Memory B cell (primary cell): ENCODE measurements around the gene SGTA.

Experiments
- ATAC-seq: fragments of 150-1000 bp; cut with Tn5 transposase; 2 replicates; pipeline ENCODE4 v1.10.0; 2021; ENCODE audit warnings: low read depth, mild to moderate bottlenecking, moderate library complexity
- DNase-seq, 2 donors: peaks; one replicate each; pipeline ENCODE4 v3.0.0; 2022; ENCODE audit warnings: low spot score in 2 of 2
- H3K27ac Mint-ChIP-seq: one replicate; pipeline ENCODE4 v1.8.0; 2022; ENCODE audit warnings: mild to moderate bottlenecking, moderate library complexity, mixed read lengths
- H3K27me3 Mint-ChIP-seq: one replicate; pipeline ENCODE4 v1.8.0; 2022; ENCODE audit warnings: mixed read lengths
- H3K36me3 Mint-ChIP-seq: one replicate; pipeline ENCODE4 v1.8.0; 2022; ENCODE audit warnings: mild to moderate bottlenecking, mixed read lengths
- H3K4me1 Mint-ChIP-seq: one replicate; pipeline ENCODE4 v1.8.0; 2022; ENCODE audit warnings: mixed read lengths
- H3K4me3 Mint-ChIP-seq: one replicate; pipeline ENCODE4 v1.8.0; 2022; ENCODE audit warnings: mild to moderate bottlenecking, moderate library complexity, mixed read lengths
- H3K9me3 Mint-ChIP-seq: one replicate; pipeline ENCODE4 v1.8.0; 2022; ENCODE audit warnings: mixed read lengths

The SGTA gene

GRCh38 chr19:2805261-2805900, 22.3 kb upstream of the SGTA start:
- no peaks in the 10 kb centered on the region for H3K27me3 Mint-ChIP-seq
- H3K4me1 Mint-ChIP-seq, result peaks cover 7% of the 10 kb centered on the region
- no peak for DNase-seq
- peaks cover 24% of the 10 kb centered on the region for H3K36me3 Mint-ChIP-seq
- H3K9me3 Mint-ChIP-seq, result no peaks in the 10 kb centered on the region
- ATAC-seq, result no peak
- no peak overlapping the region for H3K4me3 Mint-ChIP-seq
- H3K27ac Mint-ChIP-seq, result no peak overlapping the region

- Mint-ChIP-seq H3K27ac (no peak overlapping the region), H3K4me1 (peaks cover 7% of the 10 kb centered on the region), H3K4me3 (no peak overlapping the region), H3K27me3 (no peaks in the 10 kb centered on the region), H3K9me3 (no peaks in the 10 kb centered on the region), H3K36me3 (peaks cover 24% of the 10 kb centered on the region)
- ATAC-seq (no peak), DNase-seq (no peak)
These were observed 21.3 kb upstream of the SGTA start for GRCh38 chr19:2804156-2805004.

DNA sequence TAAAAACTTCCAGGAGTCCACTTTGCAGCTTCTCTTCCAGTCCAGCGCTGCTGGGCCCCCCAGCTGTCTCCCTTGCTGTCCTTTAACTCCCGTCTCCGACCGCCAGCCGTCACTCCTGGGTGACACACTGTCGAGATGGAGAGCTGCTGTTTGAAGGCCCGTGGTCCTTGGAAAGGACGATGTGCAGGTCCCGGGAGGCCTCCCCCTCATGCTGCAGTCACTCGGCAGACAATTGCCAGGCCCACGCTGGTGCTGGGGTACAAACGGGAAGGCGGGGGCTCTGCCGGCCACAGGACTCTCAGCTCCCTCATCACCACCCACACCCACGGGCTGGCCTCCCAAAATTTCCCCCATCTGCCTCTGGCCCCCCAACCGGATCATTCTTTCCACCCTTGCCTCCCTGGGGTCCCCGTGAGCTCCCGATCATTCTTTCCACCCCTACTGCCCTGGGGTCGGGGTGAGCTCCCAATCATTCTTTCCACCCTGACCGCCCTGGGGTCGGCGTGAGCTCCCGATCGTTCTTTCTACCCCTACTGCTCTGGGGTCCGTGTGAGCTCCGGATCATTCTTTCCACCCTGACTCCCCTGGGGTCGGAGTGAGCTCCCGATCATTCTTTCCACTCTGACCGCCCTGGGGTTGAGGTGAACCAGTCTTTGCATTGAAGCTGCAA, 20.5 kb upstream of the SGTA start:
- Mint-ChIP-seq H3K27me3 (no peaks in the 10 kb centered on the region), H3K27ac (no peak overlapping the region), H3K9me3 (no peaks in the 10 kb centered on the region), H3K36me3 (peaks cover 20% of the 10 kb centered on the region), H3K4me1 (peaks cover 7% of the 10 kb centered on the region), H3K4me3 (no peak overlapping the region)
- DNase-seq (no peak), ATAC-seq (no peak)

DNA sequence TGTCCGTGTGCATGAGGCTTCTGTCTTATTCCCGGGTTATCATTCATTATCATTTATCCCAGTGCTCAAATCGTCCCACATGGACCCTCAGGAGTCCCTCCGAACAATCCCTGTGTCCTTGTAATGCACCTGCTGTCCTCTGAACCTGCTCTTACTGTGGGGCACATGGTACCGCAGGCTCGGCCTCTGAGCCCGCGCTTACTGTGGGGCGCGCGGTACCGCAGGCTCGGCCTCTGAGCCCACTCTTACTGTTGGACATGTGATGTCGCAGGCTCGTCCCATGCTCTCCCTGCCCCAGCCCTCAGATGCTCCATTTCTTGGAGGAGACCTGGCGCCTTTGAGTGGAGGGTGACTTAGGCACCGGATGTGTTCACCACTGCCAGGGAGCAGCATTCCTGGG, 19.8 kb upstream of the SGTA start:
- H3K36me3 Mint-ChIP-seq, result peaks cover 20% of the 10 kb centered on the region
- H3K27ac Mint-ChIP-seq, result peak overlapping the region; percentile 3
- no peaks in the 10 kb centered on the region for H3K9me3 Mint-ChIP-seq
- DNase-seq, result no peak
- peaks cover 7% of the 10 kb centered on the region for H3K4me1 Mint-ChIP-seq
- H3K4me3 Mint-ChIP-seq, result no peak overlapping the region
- ATAC-seq, result no peak
- H3K27me3 Mint-ChIP-seq, result no peaks in the 10 kb centered on the region

GRCh38 chr19:2800506-2800905, 17.4 kb upstream of the SGTA start:
- DNase-seq, result no peak
- H3K4me1 Mint-ChIP-seq, result peaks cover 7% of the 10 kb centered on the region
- H3K36me3 Mint-ChIP-seq, result peaks cover 21% of the 10 kb centered on the region
- no peaks in the 10 kb centered on the region for H3K9me3 Mint-ChIP-seq
- no peak overlapping the region for H3K4me3 Mint-ChIP-seq
- no peak for ATAC-seq
- no peak overlapping the region for H3K27ac Mint-ChIP-seq
- no peaks in the 10 kb centered on the region for H3K27me3 Mint-ChIP-seq

GRCh38 chr19:2799273-2800020, 16.4 kb upstream of the SGTA start:
- H3K9me3 Mint-ChIP-seq, result no peaks in the 10 kb centered on the region
- DNase-seq, result no peak
- no peak overlapping the region for H3K4me3 Mint-ChIP-seq
- ATAC-seq, result no peak
- peaks cover 7% of the 10 kb centered on the region for H3K4me1 Mint-ChIP-seq
- H3K27me3 Mint-ChIP-seq, result no peaks in the 10 kb centered on the region
- H3K27ac Mint-ChIP-seq, result no peak overlapping the region
- peaks cover 22% of the 10 kb centered on the region for H3K36me3 Mint-ChIP-seq

DNA sequence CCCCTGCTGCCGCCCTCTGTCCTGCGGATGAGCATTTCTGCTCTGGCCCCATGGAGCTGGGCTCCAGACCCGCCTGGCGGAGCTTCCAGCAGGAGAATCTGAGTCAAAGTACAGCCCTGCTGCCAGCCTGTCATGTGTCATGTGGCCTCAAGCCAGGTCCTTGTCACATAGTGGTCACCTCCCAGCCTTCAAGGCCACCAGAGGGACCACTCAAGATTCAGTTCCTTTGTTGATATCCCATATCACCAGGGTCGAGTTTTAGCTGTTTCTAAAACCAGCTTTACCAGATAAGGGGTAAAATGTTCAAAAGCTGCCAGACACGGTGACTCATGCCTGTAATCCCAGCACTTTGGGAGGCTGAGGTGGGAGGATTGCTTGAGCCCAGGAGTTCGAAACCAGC, 15.7 kb upstream of the SGTA start:
- ATAC-seq (no peak), DNase-seq (no peak)
- Mint-ChIP-seq H3K4me3 (no peak overlapping the region), H3K27ac (no peak overlapping the region), H3K36me3 (peaks cover 18% of the 10 kb centered on the region), H3K27me3 (no peaks in the 10 kb centered on the region), H3K9me3 (no peaks in the 10 kb centered on the region), H3K4me1 (peaks cover 7% of the 10 kb centered on the region)

GRCh38 chr19:2798158-2798685, 15.1 kb upstream of the SGTA start:
- DNase-seq, result no peak
- no peaks in the 10 kb centered on the region for H3K27me3 Mint-ChIP-seq
- H3K36me3 Mint-ChIP-seq, result peaks cover 18% of the 10 kb centered on the region
- H3K27ac Mint-ChIP-seq, result no peak overlapping the region
- H3K4me3 Mint-ChIP-seq, result no peak overlapping the region
- H3K4me1 Mint-ChIP-seq, result peaks cover 7% of the 10 kb centered on the region
- no peaks in the 10 kb centered on the region for H3K9me3 Mint-ChIP-seq
- no peak for ATAC-seq

- H3K4me1 Mint-ChIP-seq, result peaks cover 3% of the 10 kb centered on the region
- H3K27me3 Mint-ChIP-seq, result no peaks in the 10 kb centered on the region
- no peak for DNase-seq
- H3K36me3 Mint-ChIP-seq, result peaks cover 12% of the 10 kb centered on the region
- H3K27ac Mint-ChIP-seq, result no peak overlapping the region
- no peak overlapping the region for H3K4me3 Mint-ChIP-seq
- H3K9me3 Mint-ChIP-seq, result no peaks in the 10 kb centered on the region
- ATAC-seq, result no peak
These were observed 14.2 kb upstream of the SGTA start for GRCh38 chr19:2797280-2797679.

- H3K9me3 Mint-ChIP-seq, result no peaks in the 10 kb centered on the region
- H3K27me3 Mint-ChIP-seq, result no peaks in the 10 kb centered on the region
- no peak overlapping the region for H3K4me3 Mint-ChIP-seq
- no peak for ATAC-seq
- peaks cover 12% of the 10 kb centered on the region for H3K36me3 Mint-ChIP-seq
- peaks cover under 1% of the 10 kb centered on the region for H3K4me1 Mint-ChIP-seq
- H3K27ac Mint-ChIP-seq, result no peak overlapping the region
- DNase-seq, result no peak
These were observed 13.7 kb upstream of the SGTA start for GRCh38 chr19:2796659-2797266.

- no peaks in the 10 kb centered on the region for H3K9me3 Mint-ChIP-seq
- no peak overlapping the region for H3K27ac Mint-ChIP-seq
- H3K4me3 Mint-ChIP-seq, result no peak overlapping the region
- DNase-seq (no peak), ATAC-seq (no peak)
- H3K36me3 Mint-ChIP-seq, result peaks cover 11% of the 10 kb centered on the region
- H3K4me1 Mint-ChIP-seq, result no peaks in the 10 kb centered on the region
- H3K27me3 Mint-ChIP-seq, result no peaks in the 10 kb centered on the region
These were observed 13.0 kb upstream of the SGTA start for GRCh38 chr19:2795827-2796658.

DNA sequence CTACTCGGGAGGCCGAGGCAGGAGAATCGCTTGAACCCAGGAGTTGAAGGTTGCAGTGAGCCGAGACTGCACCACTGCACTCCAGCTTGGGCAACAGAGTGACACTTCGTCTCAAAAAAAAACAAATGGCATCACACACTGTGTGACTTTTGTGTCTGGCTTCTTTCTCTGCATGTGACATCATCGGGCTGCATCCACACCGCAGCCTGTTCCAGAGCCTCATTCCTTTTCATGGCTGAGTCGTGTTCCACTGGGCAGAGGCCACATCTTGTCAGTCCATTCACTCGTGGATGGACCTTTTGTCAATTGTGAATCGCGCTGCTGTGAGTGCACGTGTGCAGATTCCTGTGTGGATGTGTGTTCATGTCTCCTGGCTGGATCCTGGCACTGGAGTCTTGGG, 10.5 kb upstream of the SGTA start:
- DNase-seq (no peak), ATAC-seq (no peak)
- Mint-ChIP-seq H3K4me3 (no peak overlapping the region), H3K27ac (no peak overlapping the region), H3K9me3 (no peaks in the 10 kb centered on the region), H3K36me3 (peaks cover 9% of the 10 kb centered on the region), H3K4me1 (peaks cover 10% of the 10 kb centered on the region), H3K27me3 (no peaks in the 10 kb centered on the region)

GRCh38 chr19:2793126-2793525, 10.1 kb upstream of the SGTA start:
- H3K9me3 Mint-ChIP-seq, result no peaks in the 10 kb centered on the region
- H3K27ac Mint-ChIP-seq, result no peak overlapping the region
- peaks cover 10% of the 10 kb centered on the region for H3K4me1 Mint-ChIP-seq
- H3K36me3 Mint-ChIP-seq, result peaks cover 9% of the 10 kb centered on the region
- H3K4me3 Mint-ChIP-seq, result no peak overlapping the region
- no peak for ATAC-seq
- DNase-seq, result no peak
- H3K27me3 Mint-ChIP-seq, result no peaks in the 10 kb centered on the region
